ENCODE results near the gene CNOT6L. TPM values are rescaled to one million over a fixed set of nuclear protein-coding genes. Genes with fewer than 3 reads are reported as not detected.

Gene CNOT6L
- total RNA-seq, 1 experiment from 2014 or later = 4.6 TPM

GRCh38 chr4:77712675-77713074 lies 106.5 kb downstream of the CNOT6L start:
- no peak for DNase-seq (ENCODE audit: low spot score)

- DNase-seq (ENCODE audit: low spot score) = no peak
Observed at GRCh38 chr4:77711469-77711868, 107.7 kb downstream of the CNOT6L start.

- no peak for DNase-seq (ENCODE audit: low spot score)
Observed at GRCh38 chr4:77710684-77711083, 108.5 kb downstream of the CNOT6L start.

GRCh38 chr4:77710059-77710458 lies 109.1 kb downstream of the CNOT6L start:
- DNase-seq (ENCODE audit: low spot score) = no peak

- DNase-seq (ENCODE audit: low spot score) = no peak
Observed at GRCh38 chr4:77706717-77707116, 112.5 kb downstream of the CNOT6L start.

GRCh38 chr4:77703666-77704065 lies 115.5 kb downstream of the CNOT6L start:
- no peak for DNase-seq (ENCODE audit: low spot score)

GRCh38 chr4:77701121-77701520 lies 118.0 kb downstream of the CNOT6L start:
- no peak for DNase-seq (ENCODE audit: low spot score)

GRCh38 chr4:77699731-77700210 lies 119.4 kb downstream of the CNOT6L start:
- peak; percentile 62 for DNase-seq (ENCODE audit: low spot score)

GRCh38 chr4:77697860-77698590 lies 121.1 kb downstream of the CNOT6L start:
- peak; percentile 36 for DNase-seq (ENCODE audit: low spot score)

GRCh38 chr4:77695774-77696173 lies 123.4 kb downstream of the CNOT6L start:
- peak; percentile 87 for DNase-seq (ENCODE audit: low spot score)

GRCh38 chr4:77692847-77693432 lies 126.2 kb downstream of the CNOT6L start:
- DNase-seq (ENCODE audit: low spot score) = no peak

- DNase-seq (ENCODE audit: low spot score) = no peak
Observed at GRCh38 chr4:77681792-77682191, 137.4 kb downstream of the CNOT6L start.

GRCh38 chr4:77676842-77677241 lies 142.3 kb downstream of the CNOT6L start:
- no peak for DNase-seq (ENCODE audit: low spot score)

GRCh38 chr4:77671051-77671450 lies 148.1 kb downstream of the CNOT6L start:
- no peak for DNase-seq (ENCODE audit: low spot score)

- DNase-seq (ENCODE audit: low spot score) = no peak
Observed at GRCh38 chr4:77669946-77670590, 149.1 kb downstream of the CNOT6L start.

GRCh38 chr4:77665381-77666069 lies 153.6 kb downstream of the CNOT6L start:
- no peak for DNase-seq (ENCODE audit: low spot score)

Other genes starting within 250 kb of the CNOT6L start
- not detected in 2 replicates for gene CXCL13, start 213.5 kb downstream of the CNOT6L start, total RNA-seq (2014; rRNA removed; shearing (Covaris generic))
- 35.2 and 50.4 TPM in 2 replicates for gene MRPL1, start 43.5 kb upstream of the CNOT6L start, total RNA-seq (2014; rRNA removed; shearing (Covaris generic))
- 0.81 and 1.2 TPM in 2 replicates for gene FRAS1, start 238.0 kb upstream of the CNOT6L start, total RNA-seq (2014; rRNA removed; shearing (Covaris generic))